ENCODE results near the gene BBS5.

BBS5 gene

DNA sequence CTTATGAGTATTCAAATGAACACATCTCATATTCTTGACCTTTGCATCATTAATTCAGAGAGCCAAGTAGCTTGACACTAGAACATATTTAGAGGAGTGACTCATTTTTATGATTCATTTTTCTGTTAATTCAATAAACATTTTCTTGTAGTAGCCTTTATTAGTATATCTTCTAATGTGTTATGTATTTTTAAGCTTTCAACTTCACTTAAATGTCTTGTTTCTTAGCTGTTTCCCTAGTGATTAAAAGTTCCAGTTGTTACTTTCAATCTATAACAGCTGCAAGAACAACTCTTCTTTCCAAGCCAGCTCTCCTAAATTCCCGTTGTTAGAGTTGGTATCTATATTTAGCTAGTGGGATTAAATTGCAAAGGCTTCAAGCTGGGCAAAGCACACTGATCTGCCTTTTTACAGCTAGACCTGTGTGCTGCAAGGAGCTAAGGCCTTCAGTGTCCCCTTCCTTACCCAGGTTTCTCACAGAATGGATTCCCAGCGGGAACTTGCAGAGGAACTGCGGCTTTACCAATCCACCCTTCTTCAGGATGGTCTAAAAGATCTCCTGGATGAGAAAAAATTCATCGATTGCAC, 30.1 kb downstream of the BBS5 start, which contains the start of gene KLHL41:
Gene KLHL41 (plus strand): TSS at position 405 of the 588 bp plus-strand sequence. CDS start 77 bp downstream, at position 482.
- DNase-seq (ENCODE audit: low read depth) = no peak
- TF ChIP-seq, protein P1, sequence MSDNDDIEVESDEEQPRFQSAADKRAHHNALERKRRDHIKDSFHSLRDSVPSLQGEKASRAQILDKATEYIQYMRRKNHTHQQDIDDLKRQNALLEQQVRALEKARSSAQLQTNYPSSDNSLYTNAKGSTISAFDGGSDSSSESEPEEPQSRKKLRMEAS (IDR thresholded peaks at IDR 0.05; ENCODE audit: low read depth, low read length) = no peak
- TF ChIP-seq, protein P2, sequence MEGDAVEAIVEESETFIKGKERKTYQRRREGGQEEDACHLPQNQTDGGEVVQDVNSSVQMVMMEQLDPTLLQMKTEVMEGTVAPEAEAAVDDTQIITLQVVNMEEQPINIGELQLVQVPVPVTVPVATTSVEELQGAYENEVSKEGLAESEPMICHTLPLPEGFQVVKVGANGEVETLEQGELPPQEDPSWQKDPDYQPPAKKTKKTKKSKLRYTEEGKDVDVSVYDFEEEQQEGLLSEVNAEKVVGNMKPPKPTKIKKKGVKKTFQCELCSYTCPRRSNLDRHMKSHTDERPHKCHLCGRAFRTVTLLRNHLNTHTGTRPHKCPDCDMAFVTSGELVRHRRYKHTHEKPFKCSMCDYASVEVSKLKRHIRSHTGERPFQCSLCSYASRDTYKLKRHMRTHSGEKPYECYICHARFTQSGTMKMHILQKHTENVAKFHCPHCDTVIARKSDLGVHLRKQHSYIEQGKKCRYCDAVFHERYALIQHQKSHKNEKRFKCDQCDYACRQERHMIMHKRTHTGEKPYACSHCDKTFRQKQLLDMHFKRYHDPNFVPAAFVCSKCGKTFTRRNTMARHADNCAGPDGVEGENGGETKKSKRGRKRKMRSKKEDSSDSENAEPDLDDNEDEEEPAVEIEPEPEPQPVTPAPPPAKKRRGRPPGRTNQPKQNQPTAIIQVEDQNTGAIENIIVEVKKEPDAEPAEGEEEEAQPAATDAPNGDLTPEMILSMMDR (IDR thresholded peaks at IDR 0.05; ENCODE audit: low read depth, low read length) = no peak
- TF ChIP-seq MYC (IDR thresholded peaks at IDR 0.05; ENCODE audit: low read depth, low read length) (no peak), POLR2A (IDR thresholded peaks at IDR 0.05; ENCODE audit: extremely low read depth, insufficient read length) (no peak)
- no peak within 1 kb of the TSS for H3K4me3 ChIP-seq (ENCODE audit: low read depth, low read length)

DNA sequence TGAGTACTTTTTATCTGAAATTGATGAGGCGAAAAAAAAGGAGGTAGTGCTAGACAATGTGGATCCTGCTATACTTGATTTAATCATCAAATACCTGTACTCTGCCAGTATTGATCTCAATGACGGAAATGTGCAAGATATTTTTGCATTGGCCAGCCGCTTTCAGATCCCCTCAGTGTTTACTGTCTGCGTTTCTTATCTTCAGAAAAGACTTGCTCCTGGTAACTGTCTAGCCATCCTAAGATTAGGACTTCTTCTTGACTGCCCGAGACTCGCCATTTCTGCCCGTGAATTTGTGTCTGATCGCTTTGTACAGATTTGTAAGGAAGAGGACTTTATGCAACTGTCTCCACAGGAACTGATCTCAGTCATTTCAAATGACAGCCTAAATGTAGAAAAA, 30.7 kb downstream of the BBS5 start:
- H3K4me3 ChIP-seq (ENCODE audit: low read depth, low read length) = no peak overlapping the region
- no peak for DNase-seq (ENCODE audit: low read depth)
- TF ChIP-seq MYC (IDR thresholded peaks at IDR 0.05; ENCODE audit: low read depth, low read length) (no peak), POLR2A (IDR thresholded peaks at IDR 0.05; ENCODE audit: extremely low read depth, insufficient read length) (no peak)
- TF ChIP-seq, protein P1 (IDR thresholded peaks at IDR 0.05; ENCODE audit: low read depth, low read length) = no peak
- TF ChIP-seq, protein P2 (IDR thresholded peaks at IDR 0.05; ENCODE audit: low read depth, low read length) = no peak

DNA sequence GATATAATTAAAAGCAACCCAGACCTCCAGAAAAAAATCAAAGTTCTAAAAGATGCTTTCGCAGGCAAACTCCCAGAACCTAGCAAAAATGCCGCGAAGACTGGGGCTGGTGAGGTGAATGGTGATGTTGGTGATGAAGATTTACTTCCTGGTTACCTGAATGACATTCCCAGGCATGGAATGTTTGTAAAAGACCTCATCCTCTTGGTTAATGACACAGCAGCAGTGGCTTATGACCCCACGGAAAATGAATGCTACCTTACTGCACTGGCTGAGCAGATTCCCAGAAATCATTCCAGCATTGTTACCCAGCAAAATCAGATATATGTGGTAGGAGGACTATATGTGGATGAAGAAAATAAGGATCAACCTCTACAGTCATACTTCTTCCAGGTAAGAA, 31.2 kb downstream of the BBS5 start:
- TF ChIP-seq, protein P2 (IDR thresholded peaks at IDR 0.05; ENCODE audit: low read depth, low read length) = no peak
- TF ChIP-seq POLR2A (IDR thresholded peaks at IDR 0.05; ENCODE audit: extremely low read depth, insufficient read length) (no peak), MYC (IDR thresholded peaks at IDR 0.05; ENCODE audit: low read depth, low read length) (no peak)
- TF ChIP-seq, protein P1 (IDR thresholded peaks at IDR 0.05; ENCODE audit: low read depth, low read length) = no peak
- no peak overlapping the region for H3K4me3 ChIP-seq (ENCODE audit: low read depth, low read length)
- no peak for DNase-seq (ENCODE audit: low read depth)

DNA sequence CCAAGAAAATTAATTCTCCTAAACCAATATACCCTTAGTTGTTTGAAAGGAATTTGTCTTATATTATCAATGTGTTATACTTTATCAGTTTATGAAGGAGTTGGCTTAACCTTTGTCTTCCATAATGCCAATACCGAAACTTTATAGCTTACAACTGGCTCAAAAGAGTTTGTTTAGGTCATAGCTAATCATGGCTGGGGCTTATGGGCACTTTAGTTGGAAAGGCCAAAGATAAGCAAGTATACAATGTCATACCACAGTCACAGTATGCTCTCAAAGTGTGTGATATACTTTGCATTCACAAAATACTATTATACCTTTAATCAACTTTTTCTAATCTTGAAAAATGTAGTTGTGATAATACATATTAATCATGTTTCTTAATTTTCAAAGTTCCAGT, 32.5 kb downstream of the BBS5 start:
- no peak overlapping the region for H3K4me3 ChIP-seq (ENCODE audit: low read depth, low read length)
- DNase-seq (ENCODE audit: low read depth) = no peak
- TF ChIP-seq MYC (IDR thresholded peaks at IDR 0.05; ENCODE audit: low read depth, low read length) (no peak), POLR2A (IDR thresholded peaks at IDR 0.05; ENCODE audit: extremely low read depth, insufficient read length) (no peak)
- TF ChIP-seq, protein P2 (IDR thresholded peaks at IDR 0.05; ENCODE audit: low read depth, low read length) = no peak
- TF ChIP-seq, protein P1 (IDR thresholded peaks at IDR 0.05; ENCODE audit: low read depth, low read length) = no peak

DNA sequence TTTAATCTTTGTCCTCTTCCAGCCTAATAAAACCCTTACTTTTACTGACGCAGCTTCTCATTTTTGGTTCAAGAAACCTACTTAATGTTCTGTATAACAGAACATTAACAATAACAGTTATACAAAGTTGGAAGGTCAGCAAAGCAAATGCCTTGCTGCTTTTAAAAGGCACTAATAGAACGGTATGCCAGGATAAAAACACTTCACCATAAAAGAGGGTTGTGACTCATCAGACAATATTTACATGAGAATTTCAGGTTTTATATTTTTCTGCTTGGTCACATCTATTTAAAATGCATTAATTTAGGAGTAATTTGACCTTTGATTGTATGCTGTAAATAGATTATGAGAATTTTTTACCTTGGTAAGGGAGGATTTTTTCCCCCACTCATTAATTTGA, 33.2 kb downstream of the BBS5 start:
- no peak overlapping the region for H3K4me3 ChIP-seq (ENCODE audit: low read depth, low read length)
- TF ChIP-seq, protein P2 (IDR thresholded peaks at IDR 0.05; ENCODE audit: low read depth, low read length) = no peak
- TF ChIP-seq, protein P1 (IDR thresholded peaks at IDR 0.05; ENCODE audit: low read depth, low read length) = no peak
- TF ChIP-seq MYC (IDR thresholded peaks at IDR 0.05; ENCODE audit: low read depth, low read length) = no peak
- no peak for TF ChIP-seq POLR2A (IDR thresholded peaks at IDR 0.05; ENCODE audit: extremely low read depth, insufficient read length)
- no peak for DNase-seq (ENCODE audit: low read depth)
